Epithelial cell of esophagus (primary cell): ENCODE results near the gene XPO4.

Experiments
- DNase-seq: peaks from one replicate; pipeline ENCODE4 v3.0.0; 2010; ENCODE audit warnings: low read depth
- H3K4me3 ChIP-seq: 2 replicates; pipeline ENCODE4 v1.5.1; 2011; ENCODE audit warnings: mild to moderate bottlenecking, low read length, control low read depth
- TF ChIP-seq, protein P1 (sequence below): IDR thresholded peaks from 2 replicates; pipeline ENCODE4 v1.5.1; 2011; ENCODE audit warnings: low read depth, mild to moderate bottlenecking, low read length, control low read depth, inconsistent platforms; ENCODE audit not compliant: insufficient read depth; ENCODE audit errors: missing control alignments

The XPO4 gene

DNA sequence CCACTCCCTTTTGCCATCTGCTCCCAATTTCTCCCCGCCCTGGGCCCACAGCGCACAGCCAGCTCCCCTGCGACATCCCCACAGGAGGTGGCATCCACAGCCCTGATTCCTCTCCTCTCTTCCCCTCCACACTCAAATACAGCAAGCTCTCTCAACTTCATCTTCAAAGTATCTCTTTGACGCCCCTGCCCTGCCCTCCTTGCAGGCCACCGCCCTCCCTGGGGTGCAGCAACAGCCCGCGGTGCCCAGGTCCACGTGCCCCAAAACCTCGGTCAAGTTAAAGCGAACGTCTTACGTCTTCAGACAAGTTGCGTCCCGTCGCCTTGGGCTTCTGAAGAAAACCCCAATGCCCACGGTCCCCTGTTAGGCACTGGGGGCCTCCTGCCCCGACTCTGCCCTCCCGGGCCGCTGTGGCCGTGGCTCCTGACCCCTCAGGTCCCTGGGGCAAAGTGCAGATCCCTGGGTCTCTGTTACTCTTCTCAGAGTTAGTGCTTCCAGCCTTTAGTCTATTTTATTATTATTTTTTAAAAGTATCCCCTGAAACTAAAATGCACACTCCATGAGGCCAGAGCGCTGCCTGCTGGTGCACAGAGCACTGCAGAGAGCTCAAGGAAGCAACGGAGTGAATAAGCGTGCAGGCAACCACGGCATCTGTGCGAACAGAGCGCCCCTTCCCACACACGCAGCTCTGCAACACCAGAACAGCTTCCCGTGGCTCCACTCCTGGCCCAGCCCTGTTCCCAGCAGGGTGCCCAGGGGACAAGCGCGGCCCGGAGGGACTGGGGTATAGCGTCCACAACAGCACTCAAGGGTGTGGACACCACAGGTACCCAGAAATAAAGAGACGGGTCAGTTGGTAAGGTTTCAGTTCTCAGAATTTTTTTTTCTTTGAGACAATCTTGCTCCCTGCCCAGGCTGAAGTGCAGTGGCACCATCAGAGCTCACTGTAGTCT is 172.6 kb downstream of the XPO4 start:
- TF ChIP-seq, protein P1, sequence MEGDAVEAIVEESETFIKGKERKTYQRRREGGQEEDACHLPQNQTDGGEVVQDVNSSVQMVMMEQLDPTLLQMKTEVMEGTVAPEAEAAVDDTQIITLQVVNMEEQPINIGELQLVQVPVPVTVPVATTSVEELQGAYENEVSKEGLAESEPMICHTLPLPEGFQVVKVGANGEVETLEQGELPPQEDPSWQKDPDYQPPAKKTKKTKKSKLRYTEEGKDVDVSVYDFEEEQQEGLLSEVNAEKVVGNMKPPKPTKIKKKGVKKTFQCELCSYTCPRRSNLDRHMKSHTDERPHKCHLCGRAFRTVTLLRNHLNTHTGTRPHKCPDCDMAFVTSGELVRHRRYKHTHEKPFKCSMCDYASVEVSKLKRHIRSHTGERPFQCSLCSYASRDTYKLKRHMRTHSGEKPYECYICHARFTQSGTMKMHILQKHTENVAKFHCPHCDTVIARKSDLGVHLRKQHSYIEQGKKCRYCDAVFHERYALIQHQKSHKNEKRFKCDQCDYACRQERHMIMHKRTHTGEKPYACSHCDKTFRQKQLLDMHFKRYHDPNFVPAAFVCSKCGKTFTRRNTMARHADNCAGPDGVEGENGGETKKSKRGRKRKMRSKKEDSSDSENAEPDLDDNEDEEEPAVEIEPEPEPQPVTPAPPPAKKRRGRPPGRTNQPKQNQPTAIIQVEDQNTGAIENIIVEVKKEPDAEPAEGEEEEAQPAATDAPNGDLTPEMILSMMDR: no peak
- no peak for DNase-seq
- no peak overlapping the region for H3K4me3 ChIP-seq

- DNase-seq: no peak
- H3K4me3 ChIP-seq: no peak overlapping the region
- TF ChIP-seq, protein P1: no peak
These were observed 173.8 kb downstream of the XPO4 start for GRCh38 chr13:20728579-20729311.

GRCh38 chr13:20727856-20728255 is 174.7 kb downstream of the XPO4 start:
- H3K4me3 ChIP-seq: no peak overlapping the region

More at GRCh38 chr13:20727856-20728255, 174.7 kb downstream of the XPO4 start:
- TF ChIP-seq, protein P1: no peak
- no peak for DNase-seq
